Occipital lobe (tissue), 2 donors: Measurements from ENCODE around the gene PARVB. TPM values are rescaled to one million over a fixed set of nuclear protein-coding genes. Genes with fewer than 3 reads are reported as not detected.

Experiments
- DNase-seq: peaks from one replicate; lab custom pipeline; 2025; lab: John Stamatoyannopoulos, UW
- total RNA-seq: library from RNA; depleted of rRNA; stranded (reverse); fragments of >200 nt; gene quantifications from one replicate; pipeline ENCODE4 v1.2.3, GENCODE V29; 2014

PARVB gene
- total RNA-seq, 1 donor from 2014 or later, result 5.1 TPM

- peak; percentile 75 for DNase-seq
These were observed 188.1 kb downstream of the PARVB start for GRCh38 chr22:44211946-44212930.

- no peak for DNase-seq
These were observed 188.8 kb downstream of the PARVB start for GRCh38 chr22:44212936-44213335.

GRCh38 chr22:44213489-44214043, 189.5 kb downstream of the PARVB start:
- DNase-seq, result no peak

GRCh38 chr22:44214187-44214586, 190.1 kb downstream of the PARVB start:
- DNase-seq, result no peak

GRCh38 chr22:44214764-44215163, 190.7 kb downstream of the PARVB start:
- DNase-seq, result no peak

GRCh38 chr22:44215287-44215686, 191.2 kb downstream of the PARVB start:
- DNase-seq, result no peak

GRCh38 chr22:44217346-44217745, 193.2 kb downstream of the PARVB start:
- DNase-seq, result no peak

- no peak for DNase-seq
These were observed 194.0 kb downstream of the PARVB start for GRCh38 chr22:44218071-44218470.

- DNase-seq, result no peak
These were observed 195.2 kb downstream of the PARVB start for GRCh38 chr22:44219101-44219870.

GRCh38 chr22:44220727-44221680, 196.9 kb downstream of the PARVB start:
- no peak for DNase-seq

- no peak for DNase-seq
These were observed 197.8 kb downstream of the PARVB start for GRCh38 chr22:44221710-44222475.

Other genes starting within 250 kb of the PARVB start
- gene EFCAB6, start 212.0 kb upstream of the PARVB start, total RNA-seq, result 8.3 TPM
- 51.6 TPM for gene SULT4A1, start 161.8 kb upstream of the PARVB start, total RNA-seq
- gene PNPLA5, start 132.3 kb upstream of the PARVB start, total RNA-seq, result not detected
- 12.8 TPM for gene PNPLA3, start 100.5 kb upstream of the PARVB start, total RNA-seq
- 31.0 TPM for gene SAMM50, start 68.9 kb upstream of the PARVB start, total RNA-seq
- 0.47 TPM for gene PARVG, start 156.6 kb downstream of the PARVB start, total RNA-seq